ENCODE data around the gene PPFIA3. TPM values are rescaled to one million over a fixed set of nuclear protein-coding genes. Genes with fewer than 3 reads are reported as not detected.

The PPFIA3 gene
- polyA plus RNA-seq, 4 donors: 5.5 to 9.4 (median 6.0) TPM

GRCh38 chr19:49148044-49148682 lies 28.8 kb downstream of the PPFIA3 start:
- DNase-seq (ENCODE audit: low read depth in 4 of 4, low spot score in 3 of 4): no peak

GRCh38 chr19:49148784-49149651 lies 29.7 kb downstream of the PPFIA3 start:
- DNase-seq (ENCODE audit: low read depth in 4 of 4, low spot score in 3 of 4): peak in 3 of 4 donors; percentile 96

GRCh38 chr19:49149652-49150105 lies 30.3 kb downstream of the PPFIA3 start:
- DNase-seq (ENCODE audit: low read depth in 4 of 4, low spot score in 3 of 4): peak in 2 of 4 donors; percentile 85 to 87

GRCh38 chr19:49150106-49150943 lies 31.0 kb downstream of the PPFIA3 start:
- DNase-seq (ENCODE audit: low read depth in 4 of 4, low spot score in 3 of 4): peak in 2 of 4 donors; percentile 82 to 88

- DNase-seq (ENCODE audit: low read depth in 4 of 4, low spot score in 3 of 4): no peak
Observed at GRCh38 chr19:49150944-49151243, 31.6 kb downstream of the PPFIA3 start.

- no peak for DNase-seq (ENCODE audit: low read depth in 4 of 4, low spot score in 3 of 4)
Observed at GRCh38 chr19:49151267-49152118, 32.1 kb downstream of the PPFIA3 start.

- DNase-seq (ENCODE audit: low read depth in 4 of 4, low spot score in 3 of 4): no peak
Observed at GRCh38 chr19:49152119-49152550, 32.8 kb downstream of the PPFIA3 start.

- no peak for DNase-seq (ENCODE audit: low read depth in 4 of 4, low spot score in 3 of 4)
Observed at GRCh38 chr19:49153167-49153809, 33.9 kb downstream of the PPFIA3 start.

- no peak for DNase-seq (ENCODE audit: low read depth in 4 of 4, low spot score in 3 of 4)
Observed at GRCh38 chr19:49154279-49154678, 34.9 kb downstream of the PPFIA3 start.

- no peak for DNase-seq (ENCODE audit: low read depth in 4 of 4, low spot score in 3 of 4)
Observed at GRCh38 chr19:49155005-49155819, 35.9 kb downstream of the PPFIA3 start, which contains the start of gene HRC. TSS of gene HRC (minus strand) at chr19:49155396. CDS start at chr19:49155237, 159 bp downstream.

GRCh38 chr19:49155820-49156346 lies 36.5 kb downstream of the PPFIA3 start:
- no peak for DNase-seq (ENCODE audit: low read depth in 4 of 4, low spot score in 3 of 4)

GRCh38 chr19:49157445-49158224 lies 38.3 kb downstream of the PPFIA3 start, which contains the start of gene TRPM4:
TSS of gene TRPM4 (plus strand) at chr19:49157792. CDS start at chr19:49157867, 75 bp downstream.
- DNase-seq (ENCODE audit: low read depth in 4 of 4, low spot score in 3 of 4): peak in 2 of 4 donors; percentile 86 to 87

GRCh38 chr19:49160450-49161189 lies 41.3 kb downstream of the PPFIA3 start:
- DNase-seq (ENCODE audit: low read depth in 4 of 4, low spot score in 3 of 4): no peak

GRCh38 chr19:49161987-49162386 lies 42.6 kb downstream of the PPFIA3 start:
- DNase-seq (ENCODE audit: low read depth in 4 of 4, low spot score in 3 of 4): no peak

GRCh38 chr19:49165111-49165750 lies 45.9 kb downstream of the PPFIA3 start:
- no peak for DNase-seq (ENCODE audit: low read depth in 4 of 4, low spot score in 3 of 4)

GRCh38 chr19:49165865-49166301 lies 46.5 kb downstream of the PPFIA3 start:
- DNase-seq (ENCODE audit: low read depth in 4 of 4, low spot score in 3 of 4): no peak

Measured in right renal pelvis (tissue), 4 donors.